Measurements from ENCODE around the gene BRIP1. TPM values are rescaled to one million over a fixed set of nuclear protein-coding genes. Genes with fewer than 3 reads are reported as not detected.

The BRIP1 gene
- polyA plus RNA-seq, 1 experiment = 2.9 TPM

GRCh38 chr17:61756561-61756960 lies 106.8 kb downstream of the BRIP1 start:
- Histone ChIP-seq H3K27me3 (ENCODE audit: control insufficient read depth, insufficient read depth, low read length) (no peaks in the 10 kb centered on the region), H3K4me3 (ENCODE audit: low read depth, low read length) (no peak overlapping the region), H3K36me3 (ENCODE audit: control insufficient read depth, insufficient read depth, low read length) (no peaks in the 10 kb centered on the region)
- POLR2A ChIA-PET = no interaction called here
- CTCF ChIA-PET = interaction anchor here (1.2 to 1.4 kb wide), 2 partner anchors 9 to 74 kb away, joined by 4 to 5 read pairs; no protein-coding TSS in a partner anchor
- TF ChIP-seq, protein P1, sequence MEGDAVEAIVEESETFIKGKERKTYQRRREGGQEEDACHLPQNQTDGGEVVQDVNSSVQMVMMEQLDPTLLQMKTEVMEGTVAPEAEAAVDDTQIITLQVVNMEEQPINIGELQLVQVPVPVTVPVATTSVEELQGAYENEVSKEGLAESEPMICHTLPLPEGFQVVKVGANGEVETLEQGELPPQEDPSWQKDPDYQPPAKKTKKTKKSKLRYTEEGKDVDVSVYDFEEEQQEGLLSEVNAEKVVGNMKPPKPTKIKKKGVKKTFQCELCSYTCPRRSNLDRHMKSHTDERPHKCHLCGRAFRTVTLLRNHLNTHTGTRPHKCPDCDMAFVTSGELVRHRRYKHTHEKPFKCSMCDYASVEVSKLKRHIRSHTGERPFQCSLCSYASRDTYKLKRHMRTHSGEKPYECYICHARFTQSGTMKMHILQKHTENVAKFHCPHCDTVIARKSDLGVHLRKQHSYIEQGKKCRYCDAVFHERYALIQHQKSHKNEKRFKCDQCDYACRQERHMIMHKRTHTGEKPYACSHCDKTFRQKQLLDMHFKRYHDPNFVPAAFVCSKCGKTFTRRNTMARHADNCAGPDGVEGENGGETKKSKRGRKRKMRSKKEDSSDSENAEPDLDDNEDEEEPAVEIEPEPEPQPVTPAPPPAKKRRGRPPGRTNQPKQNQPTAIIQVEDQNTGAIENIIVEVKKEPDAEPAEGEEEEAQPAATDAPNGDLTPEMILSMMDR (IDR thresholded peaks at IDR 0.05; ENCODE audit: insufficient read depth, low read depth, low read length) = peak; percentile 19; the same call in 1 of the 2 replicates
- no peak for DNase-seq (ENCODE audit: low read depth)

DNA sequence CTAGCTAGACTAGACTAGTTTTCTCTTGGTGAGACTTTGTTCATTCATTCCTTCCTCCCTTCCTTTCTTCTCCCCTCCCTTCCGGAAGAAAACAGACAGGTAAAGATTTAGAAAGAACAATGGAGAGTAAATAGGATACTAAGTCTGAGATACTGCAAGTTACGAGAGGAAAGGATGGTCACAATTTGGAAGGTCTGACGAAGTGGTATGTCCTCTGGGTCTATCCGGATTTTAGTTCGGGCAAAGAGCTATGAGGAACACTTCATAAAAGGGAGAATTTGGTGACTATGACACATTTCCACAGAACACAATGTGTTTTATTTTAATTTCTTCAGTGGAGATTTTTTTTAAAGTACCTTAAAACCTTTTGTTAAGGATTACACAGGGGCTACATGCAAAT lies 107.7 kb downstream of the BRIP1 start:
- ChIA-PET POLR2A (no interaction called here), CTCF (interaction anchor here (1.2 to 1.4 kb wide), 2 partner anchors 10 to 73 kb away, joined by 4 to 5 read pairs; no protein-coding TSS in a partner anchor)
- TF ChIP-seq, protein P1 (IDR thresholded peaks at IDR 0.05; ENCODE audit: insufficient read depth, low read depth, low read length) = no peak
- no peak for DNase-seq (ENCODE audit: low read depth)
- Histone ChIP-seq H3K27me3 (ENCODE audit: control insufficient read depth, insufficient read depth, low read length) (no peaks in the 10 kb centered on the region), H3K36me3 (ENCODE audit: control insufficient read depth, insufficient read depth, low read length) (no peaks in the 10 kb centered on the region), H3K4me3 (ENCODE audit: low read depth, low read length) (no peak overlapping the region)

GRCh38 chr17:61755078-61755477 lies 108.2 kb downstream of the BRIP1 start:
- TF ChIP-seq, protein P1 (IDR thresholded peaks at IDR 0.05; ENCODE audit: insufficient read depth, low read depth, low read length) = no peak
- H3K36me3 ChIP-seq (ENCODE audit: control insufficient read depth, insufficient read depth, low read length) = no peaks in the 10 kb centered on the region
- H3K27me3 ChIP-seq (ENCODE audit: control insufficient read depth, insufficient read depth, low read length) = no peaks in the 10 kb centered on the region
- DNase-seq (ENCODE audit: low read depth) = no peak
- ChIA-PET POLR2A (no interaction called here), CTCF (no interaction called here)
- no peak overlapping the region for H3K4me3 ChIP-seq (ENCODE audit: low read depth, low read length)

DNA sequence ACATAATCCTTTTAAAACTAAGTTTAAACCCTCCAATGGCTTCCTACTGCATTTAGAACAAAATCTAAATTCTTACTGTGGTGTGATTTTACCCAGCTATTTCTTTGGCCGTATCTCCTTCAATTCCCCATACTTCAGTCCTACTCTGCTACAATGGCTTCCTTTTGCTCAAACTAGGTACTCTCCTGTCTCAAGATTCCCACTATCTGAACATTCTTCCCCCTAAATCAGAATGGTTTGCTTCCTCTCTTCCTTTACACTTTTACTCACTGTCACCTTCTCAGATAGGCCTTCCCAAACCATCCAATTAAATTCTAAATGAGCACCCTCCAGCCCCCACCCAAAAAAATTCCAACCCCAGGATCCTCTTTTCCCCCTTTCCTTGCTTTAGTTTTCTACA lies 109.2 kb downstream of the BRIP1 start:
- ChIA-PET CTCF (no interaction called here), POLR2A (no interaction called here)
- Histone ChIP-seq H3K36me3 (ENCODE audit: control insufficient read depth, insufficient read depth, low read length) (no peaks in the 10 kb centered on the region), H3K27me3 (ENCODE audit: control insufficient read depth, insufficient read depth, low read length) (no peaks in the 10 kb centered on the region), H3K4me3 (ENCODE audit: low read depth, low read length) (no peak overlapping the region)
- TF ChIP-seq, protein P1 (IDR thresholded peaks at IDR 0.05; ENCODE audit: insufficient read depth, low read depth, low read length) = no peak
- no peak for DNase-seq (ENCODE audit: low read depth)

DNA sequence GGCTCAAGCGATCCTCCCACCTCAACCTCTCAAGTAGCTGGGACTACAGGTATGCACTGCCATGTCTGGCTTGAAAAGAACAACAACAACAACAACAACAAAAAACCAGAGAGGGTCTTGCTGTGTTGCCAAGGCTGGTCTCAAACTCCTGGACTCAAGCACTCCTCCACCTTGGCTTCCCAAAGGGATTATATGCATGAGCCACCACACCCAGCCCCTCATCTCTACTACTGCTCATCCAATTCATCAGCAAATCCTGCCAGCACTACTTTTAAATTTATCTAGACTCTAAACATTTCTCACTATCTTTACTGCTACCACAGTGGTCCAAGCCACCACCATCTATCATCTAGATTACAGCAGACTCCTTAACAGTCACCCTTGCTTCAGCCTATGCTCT lies 109.6 kb downstream of the BRIP1 start:
- ChIA-PET CTCF (no interaction called here), POLR2A (no interaction called here)
- TF ChIP-seq, protein P1 (IDR thresholded peaks at IDR 0.05; ENCODE audit: insufficient read depth, low read depth, low read length) = no peak
- Histone ChIP-seq H3K27me3 (ENCODE audit: control insufficient read depth, insufficient read depth, low read length) (no peaks in the 10 kb centered on the region), H3K36me3 (ENCODE audit: control insufficient read depth, insufficient read depth, low read length) (no peaks in the 10 kb centered on the region), H3K4me3 (ENCODE audit: low read depth, low read length) (no peak overlapping the region)
- no peak for DNase-seq (ENCODE audit: low read depth)
